ENCODE data around the gene ARHGAP25.

DNA sequence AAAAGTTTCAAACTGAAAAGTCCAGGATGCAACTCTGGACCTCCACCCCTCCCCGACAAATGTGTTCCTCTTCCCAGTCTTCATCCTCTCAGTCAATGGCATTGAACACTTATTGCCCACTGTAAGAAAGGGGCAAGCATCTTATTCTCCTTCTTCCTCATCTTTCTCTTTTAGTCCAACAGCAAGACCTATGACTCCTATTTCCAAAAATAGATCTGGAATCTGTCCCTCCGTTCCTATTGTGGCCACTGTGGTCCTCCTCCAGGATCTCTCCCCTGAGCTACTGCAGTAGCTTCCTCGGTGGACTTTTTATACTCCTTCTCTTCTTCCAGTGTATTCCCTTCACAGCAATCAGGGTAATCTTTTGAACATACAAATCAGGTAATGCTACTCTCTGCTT is 28.0 kb upstream of the ARHGAP25 start:
- TF ChIP-seq POLR2A (IDR thresholded peaks at IDR 0.05), result no peak
- TF ChIP-seq, protein P1, sequence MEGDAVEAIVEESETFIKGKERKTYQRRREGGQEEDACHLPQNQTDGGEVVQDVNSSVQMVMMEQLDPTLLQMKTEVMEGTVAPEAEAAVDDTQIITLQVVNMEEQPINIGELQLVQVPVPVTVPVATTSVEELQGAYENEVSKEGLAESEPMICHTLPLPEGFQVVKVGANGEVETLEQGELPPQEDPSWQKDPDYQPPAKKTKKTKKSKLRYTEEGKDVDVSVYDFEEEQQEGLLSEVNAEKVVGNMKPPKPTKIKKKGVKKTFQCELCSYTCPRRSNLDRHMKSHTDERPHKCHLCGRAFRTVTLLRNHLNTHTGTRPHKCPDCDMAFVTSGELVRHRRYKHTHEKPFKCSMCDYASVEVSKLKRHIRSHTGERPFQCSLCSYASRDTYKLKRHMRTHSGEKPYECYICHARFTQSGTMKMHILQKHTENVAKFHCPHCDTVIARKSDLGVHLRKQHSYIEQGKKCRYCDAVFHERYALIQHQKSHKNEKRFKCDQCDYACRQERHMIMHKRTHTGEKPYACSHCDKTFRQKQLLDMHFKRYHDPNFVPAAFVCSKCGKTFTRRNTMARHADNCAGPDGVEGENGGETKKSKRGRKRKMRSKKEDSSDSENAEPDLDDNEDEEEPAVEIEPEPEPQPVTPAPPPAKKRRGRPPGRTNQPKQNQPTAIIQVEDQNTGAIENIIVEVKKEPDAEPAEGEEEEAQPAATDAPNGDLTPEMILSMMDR (IDR thresholded peaks at IDR 0.05), result no peak
